IMR-90 (cell line): ENCODE data around the gene ATP1A4. TPM values are rescaled to one million over a fixed set of nuclear protein-coding genes. Genes with fewer than 3 reads are reported as not detected.

Experiments used
- ATAC-seq: fragments of 200-7000 bp; cut with Tn5 transposase; 2 replicates; pipeline ENCODE4 v1.9.1; 2020; ENCODE audit warnings: low read depth, mild to moderate bottlenecking, moderate library complexity
- Bru-seq: library from RNA; stranded (reverse); fragments of 400-500 nt; gene quantifications from one replicate; lab custom pipeline; 2021; lab: Mats Ljungman, UMichigan
- BruChase-seq, 2 experiments: library from RNA; stranded (reverse); fragments of 400-500 nt; gene quantifications; one replicate each; lab custom pipeline; 2021; lab: Mats Ljungman, UMichigan
- BruUV-seq: library from RNA; stranded (reverse); fragments of 400-500 nt; replicated peaks from 2 replicates; lab custom pipeline; 2021; lab: Mats Ljungman, UMichigan
- CTCF ChIA-PET: fragments of 300-600 bp; formaldehyde crosslinking; extraction: SDS; loops from one replicate; lab custom pipeline; 2021; ENCODE audit warnings: antibody characterized with exemption; lab: Yijun Ruan, JAX
- POLR2A ChIA-PET: fragments of 300-600 bp; sonication (Branson Sonifier 250); formaldehyde crosslinking; loops from one replicate; lab custom pipeline; 2022; ENCODE audit warnings: antibody characterized with exemption; ENCODE audit not compliant: unreplicated experiment; lab: Charles Lee
- DNase-seq: peaks from one replicate; pipeline ENCODE4 v3.0.0; 2013
- H2AFZ ChIP-seq: replicated peaks from 2 replicates; pipeline ENCODE3; 2013; ENCODE audit warnings: low read length, mild to moderate bottlenecking; ENCODE audit not compliant: poor library complexity
- H2AK5ac ChIP-seq: 2 replicates; pipeline ENCODE4 v1.6.1; 2013; ENCODE audit warnings: low read depth, low read length, inconsistent platforms
- H2AK9ac ChIP-seq: replicated peaks from 2 replicates; pipeline ENCODE3; 2013; ENCODE audit warnings: mild to moderate bottlenecking, low read depth, low read length, moderate library complexity; ENCODE audit not compliant: poor library complexity
- H2BK120ac ChIP-seq: 2 replicates; pipeline ENCODE4 v1.6.1; 2013; ENCODE audit warnings: low read depth, low read length, inconsistent platforms
- H2BK15ac ChIP-seq: 3 replicates; pipeline ENCODE4 v1.6.1; 2013; ENCODE audit warnings: low read depth, low read length, inconsistent platforms
- H2BK20ac ChIP-seq: 2 replicates; pipeline ENCODE4 v1.6.1; 2013; ENCODE audit warnings: low read depth, mild to moderate bottlenecking, inconsistent platforms, low read length, moderate library complexity
- H2BK5ac ChIP-seq: 2 replicates; pipeline ENCODE4 v1.6.1; 2013; ENCODE audit warnings: mild to moderate bottlenecking, low read depth, low read length, inconsistent platforms; ENCODE audit not compliant: poor library complexity, severe bottlenecking
- H3K14ac ChIP-seq: replicated peaks from 2 replicates; pipeline ENCODE4 v1.6.1; 2013; ENCODE audit warnings: low read depth, low read length, inconsistent platforms
- H3K18ac ChIP-seq: 2 replicates; pipeline ENCODE4 v1.6.1; 2013; ENCODE audit warnings: low read depth, low read length, control low read depth
- H3K23ac ChIP-seq: 2 replicates; pipeline ENCODE4 v1.6.1; 2013; ENCODE audit warnings: low read depth, low read length, inconsistent platforms
- H3K27ac ChIP-seq: 2 replicates; pipeline ENCODE4 v1.5.1; 2013; ENCODE audit warnings: mild to moderate bottlenecking, control low read depth, low read length; ENCODE audit not compliant: insufficient read depth
- H3K27me3 ChIP-seq: 2 replicates; pipeline ENCODE4 v1.6.1; 2013; ENCODE audit warnings: low read length; ENCODE audit not compliant: control insufficient read depth, insufficient read depth
- H3K36me3 ChIP-seq: 2 replicates; pipeline ENCODE4 v1.6.1; 2013; ENCODE audit warnings: low read length, mixed read lengths; ENCODE audit not compliant: control insufficient read depth, insufficient read depth
- H3K4ac ChIP-seq: 2 replicates; pipeline ENCODE4 v1.6.1; 2013; ENCODE audit warnings: low read depth, low read length, inconsistent platforms
- H3K4me1 ChIP-seq: 2 replicates; pipeline ENCODE4 v1.6.1; 2013; ENCODE audit warnings: low read length, mixed read lengths; ENCODE audit not compliant: control insufficient read depth, insufficient read depth
- H3K4me2 ChIP-seq: 2 replicates; pipeline ENCODE4 v1.6.1; 2013; ENCODE audit warnings: low read depth, mild to moderate bottlenecking, control low read depth, low read length, moderate library complexity
- H3K4me3 ChIP-seq: 2 replicates; pipeline ENCODE4 v1.5.1; 2013; ENCODE audit warnings: low read depth, mild to moderate bottlenecking, control low read depth, low read length, moderate library complexity; ENCODE audit not compliant: insufficient read depth
- H3K56ac ChIP-seq: 2 replicates; pipeline ENCODE4 v1.6.1; 2013; ENCODE audit warnings: low read length, inconsistent platforms; ENCODE audit not compliant: insufficient read depth; ENCODE audit errors: extremely low read depth
- H3K79me1 ChIP-seq, 2 experiments: 2 replicates each; pipeline ENCODE4 v1.6.1; 2013; ENCODE audit warnings: low read length in 2 of 2, inconsistent platforms in 1 of 2, low read depth in 1 of 2
- H3K9ac ChIP-seq: 2 replicates; pipeline ENCODE4 v1.6.1; 2013; ENCODE audit warnings: low read depth, low read length, control low read depth
- H3K9me1 ChIP-seq: 2 replicates; pipeline ENCODE4 v1.6.1; 2013; ENCODE audit warnings: low read length, inconsistent platforms; ENCODE audit not compliant: insufficient read depth
- H3K9me3 ChIP-seq: 2 replicates; pipeline ENCODE4 v1.6.1; 2013; ENCODE audit warnings: low read length; ENCODE audit not compliant: control insufficient read depth, insufficient read depth
- H4K20me1 ChIP-seq: 2 replicates; pipeline ENCODE4 v1.6.1; 2013; ENCODE audit warnings: low read length, inconsistent platforms; ENCODE audit not compliant: insufficient read depth
- H4K5ac ChIP-seq: 2 replicates; pipeline ENCODE4 v1.6.1; 2013; ENCODE audit warnings: mild to moderate bottlenecking, low read depth, low read length, control low read depth
- H4K8ac ChIP-seq, 2 experiments: 2 replicates each; pipeline ENCODE4 v1.6.1; 2013; ENCODE audit warnings: low read depth in 2 of 2, low read length in 2 of 2, control low read depth in 1 of 2, inconsistent platforms in 1 of 2
- H4K91ac ChIP-seq: 2 replicates; pipeline ENCODE4 v1.6.1; 2013; ENCODE audit warnings: low read depth, low read length, inconsistent platforms; ENCODE audit not compliant: insufficient read depth
- CHD1 ChIP-seq: IDR thresholded peaks from 2 replicates; pipeline ENCODE4 v1.6.1; 2012; ENCODE audit warnings: low read depth, low read length, improper control_type of control experiment
- FOS ChIP-seq: fragments of 150-350 bp; IDR thresholded peaks from 2 replicates; pipeline ENCODE4 v1.6.1; 2016; ENCODE audit warnings: low read depth, low read length
- POLR2A ChIP-seq: IDR thresholded peaks from 2 replicates; pipeline ENCODE4 v1.6.1; 2012; ENCODE audit warnings: mild to moderate bottlenecking, low read depth, low read length
- SMC3 ChIP-seq: fragments of 150-350 bp; IDR thresholded peaks from 2 replicates; pipeline ENCODE4 v1.6.1; 2016; ENCODE audit warnings: low read depth, mild to moderate bottlenecking, antibody characterized with exemption, low read length, moderate library complexity
- WGBS, 2 experiments: methylation state at CpG; one replicate each; pipeline versions ENCODE4 v1.1.5 to v1.1.7; 2013; ENCODE audit warnings: missing lambda C conversion rate in 2 of 2; ENCODE audit not compliant: insufficient read length in 1 of 2; ENCODE audit errors: extremely low coverage in 2 of 2; 5-methylcytosine and 5-hydroxymethylcytosine counted together
- dilution Hi-C: fragments of 300-500 bp; cut with HindIII; formaldehyde crosslinking; loops from one replicate; pipeline ENCODE4 v1.14.3; 2018; ENCODE audit warnings: low sequenced_read_pairs; ENCODE audit not compliant: unreplicated experiment
- in situ Hi-C: fragments of 300-500 bp; cut with MboI; formaldehyde crosslinking; loops from 3 replicates; pipeline ENCODE4 v1.14.3; 2019; ENCODE audit warnings: low sequenced_read_pairs, inconsistent platforms, mixed read lengths
- intact Hi-C: fragments of 100-400 bp; cut with micrococcal nuclease; formaldehyde crosslinking; loops from 2 replicates; pipeline ENCODE4 v1.10.0; 2022
- long read RNA-seq: library from polyadenylated mRNA; unstranded; transcript quantifications from one replicate; pipeline ENCODE4 v2.0.0, GENCODE V29; 2021; ENCODE audit not compliant: unreplicated experiment
- polyA plus RNA-seq, 3 experiments: library from polyadenylated mRNA; depleted of rRNA; stranded (reverse); fragments of >200 nt; gene quantifications; 2 replicates each; pipeline ENCODE4 v1.2.3, GENCODE V29; 2012; ENCODE audit warnings: low replicate concordance in 1 of 3
- total RNA-seq: library from RNA; depleted of rRNA; stranded (reverse); fragments of >200 nt; gene quantifications from 2 replicates; pipeline ENCODE4 v1.2.3, GENCODE V29; 2012; rRNA removed

The ATP1A4 gene
- total RNA-seq (not detected in 2 replicates), polyA plus RNA-seq (2012; rRNA removed) (not detected in 2 replicates), Bru-seq, nascent RNA (percentile 3 among the genes with signal in this experiment), BruChase-seq, experiment 1, labeled RNA remaining after a 6-hour chase (percentile 3 among the genes with signal in this experiment), BruChase-seq, experiment 2, labeled RNA remaining after a 2-hour chase (not detected)
- polyA plus RNA-seq (2012; cell fraction: cytosol; rRNA removed), result not detected in 2 replicates
- not detected in 2 replicates for polyA plus RNA-seq (2012; cell fraction: nucleus; rRNA removed; ENCODE audit: low replicate concordance)
- long read RNA-seq, result 0 reads

- ATAC-seq (no peak), DNase-seq (no peak)
- H4K8ac ChIP-seq, result no peak within 1 kb of the TSS
- in situ Hi-C loops (no loop called here), intact Hi-C loops (no loop called here), dilution Hi-C loops (no loop called here)
- H2AK9ac ChIP-seq, result peak within 1 kb of the TSS; percentile 82
- H3K4me1 ChIP-seq, result no peaks in the 10 kb centered on the region
- TF ChIP-seq FOS, result no peak
- no peak for TF ChIP-seq CHD1
- TF ChIP-seq POLR2A, result no peak
- no peak for TF ChIP-seq SMC3
- H4K20me1 ChIP-seq, result no peaks in the 10 kb centered on the region
- no peak within 1 kb of the TSS for H3K23ac ChIP-seq
- no peak within 1 kb of the TSS for H3K56ac ChIP-seq
- H3K4me3 ChIP-seq, result no peak within 1 kb of the TSS
- no peak within 1 kb of the TSS for H4K5ac ChIP-seq
- no peak within 1 kb of the TSS for H3K4ac ChIP-seq
- H3K9me3 ChIP-seq, result no peaks in the 10 kb centered on the region
- H2BK20ac ChIP-seq, result no peak within 1 kb of the TSS
- CTCF ChIA-PET, result interaction anchor here (0.6 kb wide), 1 partner anchor 28 kb away, joined by 3 read pairs; no protein-coding TSS in a partner anchor
- WGBS, 2 experiments, result 86% methylated on average over 3 of the region's 6 CpGs; no CpG with 5 or more reads in 1 of the 2 experiments
- no peak within 1 kb of the TSS for H4K91ac ChIP-seq
- BruUV-seq, result no TSS peak
- no peak within 1 kb of the TSS for H2BK5ac ChIP-seq
- H3K18ac ChIP-seq, result no peak within 1 kb of the TSS
- H2AK5ac ChIP-seq, result no peak within 1 kb of the TSS
- H3K27ac ChIP-seq, result no peak within 1 kb of the TSS
- H3K79me1 ChIP-seq, result no peaks in the 10 kb centered on the region
- no peak within 1 kb of the TSS for H2BK15ac ChIP-seq
- no peak within 1 kb of the TSS for H3K4me2 ChIP-seq
- no peaks in the 10 kb centered on the region for H3K9me1 ChIP-seq
- no peaks in the 10 kb centered on the region for H3K36me3 ChIP-seq
- POLR2A ChIA-PET, result interaction anchor here (0.6 kb wide), 1 partner anchor 28 kb away, joined by 5 read pairs; no protein-coding TSS in a partner anchor
- no peak within 1 kb of the TSS for H2AFZ ChIP-seq
- no peak within 1 kb of the TSS for H3K9ac ChIP-seq
- H2BK120ac ChIP-seq, result no peak within 1 kb of the TSS
- H3K27me3 ChIP-seq, result peaks cover 16% of the 10 kb centered on the region
- H3K14ac ChIP-seq, result no peak within 1 kb of the TSS
Measured at GRCh38 chr1:160151303-160151702, at the start of gene ATP1A4. Gene ATP1A4 (plus strand): TSS chr1:160151603. CDS start chr1:160152041, 438 bp downstream.
